GM21619 (cell line): Measurements from ENCODE around the gene LCP2.

Experiments used
- ATAC-seq: cut with Tn5 transposase; IDR thresholded peaks from one replicate; pipeline ENCODE4 v1.9.1; 2021; ENCODE audit not compliant: unreplicated experiment

LCP2 gene

GRCh38 chr5:170220191-170220590 lies 77.4 kb downstream of the LCP2 start:
- no peak for ATAC-seq

GRCh38 chr5:170219615-170220014 lies 78.0 kb downstream of the LCP2 start:
- no peak for ATAC-seq

- ATAC-seq, result no peak
Measured at GRCh38 chr5:170218726-170219125, 78.9 kb downstream of the LCP2 start.

GRCh38 chr5:170217831-170218230 lies 79.7 kb downstream of the LCP2 start:
- ATAC-seq, result no peak

GRCh38 chr5:170216257-170216864 lies 81.2 kb downstream of the LCP2 start:
- no peak for ATAC-seq

- ATAC-seq, result no peak
Measured at GRCh38 chr5:170211575-170212334, 85.8 kb downstream of the LCP2 start.

GRCh38 chr5:170206958-170207357 lies 90.6 kb downstream of the LCP2 start:
- no peak for ATAC-seq

- no peak for ATAC-seq
Measured at GRCh38 chr5:170206216-170206615, 91.4 kb downstream of the LCP2 start.

- ATAC-seq, result no peak
Measured at GRCh38 chr5:170204202-170204601, 93.4 kb downstream of the LCP2 start.

GRCh38 chr5:170202117-170202516 lies 95.5 kb downstream of the LCP2 start:
- ATAC-seq, result no peak

GRCh38 chr5:170201311-170201710 lies 96.3 kb downstream of the LCP2 start:
- ATAC-seq, result no peak

- ATAC-seq, result no peak
Measured at GRCh38 chr5:170200876-170201275, 96.7 kb downstream of the LCP2 start.
